Measurements from ENCODE around the gene PLAAT2. TPM values are rescaled to one million over a fixed set of nuclear protein-coding genes. Genes with fewer than 3 reads are reported as not detected.

The PLAAT2 gene
- total and polyA plus RNA-seq, 2 donors (not counting 1 experiment from before 2014, with no cell fraction given), result 4.0 TPM; not detected in 1

GRCh38 chr11:63611395-63611747 lies 48.2 kb upstream of the PLAAT2 start:
- no peak overlapping the region for H3K4me3 ChIP-seq (ENCODE audit: control extremely low read depth in 1 of 5, extremely low read depth in 1 of 5, insufficient read depth in 1 of 5, low read depth in 2 of 5, low read length in 4 of 5)
- no peak for ATAC-seq (ENCODE audit: low read depth)
- H3K36me3 ChIP-seq (replicated peaks in 1 of 2; ENCODE audit: control extremely low read depth in 1 of 2, control insufficient read depth in 1 of 2, extremely low read depth in 1 of 2, insufficient read depth in 2 of 2, low read length in 1 of 2), result no peaks in the 10 kb centered on the region
- H3K4me1 ChIP-seq (ENCODE audit: control insufficient read depth in 2 of 2, insufficient read depth in 2 of 2, low read length in 2 of 2), result peaks cover 16 to 17% of the 10 kb centered on the region in 2 donors
- Mint-ChIP-seq H3K4me3 (no peak overlapping the region), H3K4me1 (peaks cover 17% of the 10 kb centered on the region), H3K27me3 (peaks cover 17% of the 10 kb centered on the region), H3K27ac (no peak overlapping the region), H3K9me3 (ENCODE audit: insufficient read depth) (no peaks in the 10 kb centered on the region)
- H4K20me1 ChIP-seq (ENCODE audit: control insufficient read depth, insufficient read depth, low read length, poor library complexity, severe bottlenecking), result no peaks in the 10 kb centered on the region
- no peak overlapping the region for H3K27ac ChIP-seq (ENCODE audit: low read length in 2 of 2)
- no peak overlapping the region for H2AFZ ChIP-seq (ENCODE audit: insufficient read depth, low read depth, low read length, poor library complexity, severe bottlenecking)
- no peak for TF ChIP-seq EZH2 (IDR thresholded peaks at IDR 0.05; ENCODE audit: borderline replicate concordance, insufficient read depth, low read depth, low read length, poor library complexity, severe bottlenecking)
- TF ChIP-seq CTCF (IDR thresholded peaks at IDR 0.05), result no peak
- H3K4me2 ChIP-seq (replicated peaks; ENCODE audit: low read depth, low read length, poor library complexity, severe bottlenecking), result no peak overlapping the region
- ChIA-PET POLR2A (no interaction called here), CTCF (interaction anchor here (0.7 kb wide), 1 partner anchor 10 kb away, joined by 3 read pairs; no protein-coding TSS in a partner anchor)
- 83% methylated on average over 1 of the region's 1 CpG for WGBS (ENCODE audit: insufficient coverage)
- intact Hi-C loops (cut with micrococcal nuclease), result loop anchor here (5.0 kb wide), 1 partner anchor 39 kb away; no protein-coding TSS in a partner anchor
- DNase-seq, result no peak
- peaks cover 0 to 14% (median 7%) of the 10 kb centered on the region in 4 experiments for H3K27me3 ChIP-seq (replicated peaks in 1 of 4; ENCODE audit: control extremely low read depth in 1 of 4, control insufficient read depth in 3 of 4, insufficient read depth in 4 of 4, low read length in 3 of 4)
- H3K9me3 ChIP-seq (ENCODE audit: control extremely low read depth in 1 of 3, control insufficient read depth in 2 of 3, insufficient read depth in 1 of 3, low read length in 2 of 3), result peaks cover 0 to 9% (median 0%) of the 10 kb centered on the region in 3 donors
- H3K9ac ChIP-seq (ENCODE audit: low read length), result no peak overlapping the region
- no peaks in the 10 kb centered on the region for H3K79me2 ChIP-seq (ENCODE audit: control insufficient read depth, insufficient read depth, low read length)

GRCh38 chr11:63610604-63611394 lies 47.6 kb upstream of the PLAAT2 start:
- intact Hi-C loops (cut with micrococcal nuclease), result loop anchor here (5.0 kb wide), 1 partner anchor 38 kb away; no protein-coding TSS in a partner anchor
- ChIA-PET POLR2A (no interaction called here), CTCF (no interaction called here)
- Mint-ChIP-seq H3K27me3 (peaks cover 17% of the 10 kb centered on the region), H3K4me1 (peaks cover 17% of the 10 kb centered on the region), H3K27ac (no peak overlapping the region), H3K9me3 (ENCODE audit: insufficient read depth) (no peaks in the 10 kb centered on the region), H3K4me3 (no peak overlapping the region)
- Histone ChIP-seq H3K4me1 (ENCODE audit: control insufficient read depth in 2 of 2, insufficient read depth in 2 of 2, low read length in 2 of 2) (peaks cover 16 to 17% of the 10 kb centered on the region in 2 donors), H3K79me2 (ENCODE audit: control insufficient read depth, insufficient read depth, low read length) (no peaks in the 10 kb centered on the region), H3K27ac (ENCODE audit: low read length in 2 of 2) (no peak overlapping the region), H3K9ac (ENCODE audit: low read length) (no peak overlapping the region), H3K4me3 (ENCODE audit: control extremely low read depth in 1 of 5, extremely low read depth in 1 of 5, insufficient read depth in 1 of 5, low read depth in 2 of 5, low read length in 4 of 5) (no peak overlapping the region), H3K4me2 (replicated peaks; ENCODE audit: low read depth, low read length, poor library complexity, severe bottlenecking) (no peak overlapping the region), H3K27me3 (replicated peaks in 1 of 4; ENCODE audit: control extremely low read depth in 1 of 4, control insufficient read depth in 3 of 4, insufficient read depth in 4 of 4, low read length in 3 of 4) (peaks cover 0 to 14% (median 7%) of the 10 kb centered on the region in 4 experiments), H2AFZ (ENCODE audit: insufficient read depth, low read depth, low read length, poor library complexity, severe bottlenecking) (no peak overlapping the region), H4K20me1 (ENCODE audit: control insufficient read depth, insufficient read depth, low read length, poor library complexity, severe bottlenecking) (no peaks in the 10 kb centered on the region), H3K9me3 (ENCODE audit: control extremely low read depth in 1 of 3, control insufficient read depth in 2 of 3, insufficient read depth in 1 of 3, low read length in 2 of 3) (peaks cover 0 to 9% (median 0%) of the 10 kb centered on the region in 3 donors), H3K36me3 (replicated peaks in 1 of 2; ENCODE audit: control extremely low read depth in 1 of 2, control insufficient read depth in 1 of 2, extremely low read depth in 1 of 2, insufficient read depth in 2 of 2, low read length in 1 of 2) (no peaks in the 10 kb centered on the region)
- no peak for DNase-seq
- ATAC-seq (ENCODE audit: low read depth), result no peak
- WGBS (ENCODE audit: insufficient coverage), result 80% methylated on average over 11 of the region's 14 CpGs
- no peak for TF ChIP-seq CTCF (IDR thresholded peaks at IDR 0.05)
- no peak for TF ChIP-seq EZH2 (IDR thresholded peaks at IDR 0.05; ENCODE audit: borderline replicate concordance, insufficient read depth, low read depth, low read length, poor library complexity, severe bottlenecking)
